ENCODE results near the gene ITPR2. TPM values are rescaled to one million over a fixed set of nuclear protein-coding genes. Genes with fewer than 3 reads are reported as not detected.
"Not testable (repeated sequence)": the region's sequence is repeated elsewhere in the genome, so short reads cannot be mapped to it uniquely, and the experiment has no call there.

Gene ITPR2
- total and polyA plus RNA-seq, 2 experiments from 2014 or later: 5.0 to 9.1 TPM

- in situ Hi-C loops (cut with MboI): no loop called here
- no peaks in the 10 kb centered on the region for H3K36me3 ChIP-seq (ENCODE audit: low read depth)
- H3K79me2 ChIP-seq (ENCODE audit: insufficient read depth): no peaks in the 10 kb centered on the region
- H2AFZ ChIP-seq: no peak overlapping the region
- no peaks in the 10 kb centered on the region for H4K20me1 ChIP-seq (ENCODE audit: insufficient read depth)
- no peak for TF ChIP-seq EZH2 (IDR thresholded peaks at IDR 0.05; ENCODE audit: insufficient read depth, poor library complexity, severe bottlenecking)
- DNase-seq: no peak
- no peak overlapping the region for H3K4me3 ChIP-seq
- H3K9ac ChIP-seq: no peak overlapping the region
- WGBS, 2 experiments (ENCODE audit: low coverage in 1 of 2, low lambda C conversion rate in 2 of 2, missing lambda C conversion rate in 2 of 2): 94 to 95% methylated on average over 1 of the region's 1 CpG
- no peak overlapping the region for H3K27ac ChIP-seq
- H3K9me2 ChIP-seq (ENCODE audit: insufficient read depth): no peaks in the 10 kb centered on the region
- H3F3A ChIP-seq (ENCODE audit: insufficient read depth): peaks cover 8% of the 10 kb centered on the region; the same call in 1 of the 2 replicates
- H3K4me1 ChIP-seq (ENCODE audit: insufficient read depth): peaks cover 5% of the 10 kb centered on the region; the same call in 1 of the 2 replicates
- H3K4me2 ChIP-seq (ENCODE audit: unreplicated experiment): no peak overlapping the region
- no peaks in the 10 kb centered on the region for H3K27me3 ChIP-seq (replicated peaks; ENCODE audit: insufficient read depth)
- H3K9me3 ChIP-seq (ENCODE audit: low read depth): no peaks in the 10 kb centered on the region
Measured at GRCh38 chr12:26520109-26520508, 312.9 kb downstream of the ITPR2 start.

- Histone ChIP-seq H3K9ac (no peak overlapping the region), H2AFZ (no peak overlapping the region), H3K9me2 (ENCODE audit: insufficient read depth) (no peaks in the 10 kb centered on the region), H3F3A (ENCODE audit: insufficient read depth) (peaks cover 8% of the 10 kb centered on the region; the same call in 1 of the 2 replicates), H3K4me1 (ENCODE audit: insufficient read depth) (peaks cover 5% of the 10 kb centered on the region; the same call in 1 of the 2 replicates), H3K79me2 (ENCODE audit: insufficient read depth) (no peaks in the 10 kb centered on the region), H3K27me3 (replicated peaks; ENCODE audit: insufficient read depth) (no peaks in the 10 kb centered on the region), H4K20me1 (ENCODE audit: insufficient read depth) (no peaks in the 10 kb centered on the region), H3K27ac (no peak overlapping the region), H3K36me3 (ENCODE audit: low read depth) (no peaks in the 10 kb centered on the region), H3K4me2 (ENCODE audit: unreplicated experiment) (no peak overlapping the region), H3K9me3 (ENCODE audit: low read depth) (no peaks in the 10 kb centered on the region), H3K4me3 (no peak overlapping the region)
- 46 to 58% methylated on average over 3 of the region's 3 CpGs for WGBS, 2 experiments (ENCODE audit: low coverage in 1 of 2, low lambda C conversion rate in 2 of 2, missing lambda C conversion rate in 2 of 2)
- in situ Hi-C loops (cut with MboI): no loop called here
- TF ChIP-seq EZH2 (IDR thresholded peaks at IDR 0.05; ENCODE audit: insufficient read depth, poor library complexity, severe bottlenecking) (no peak), EZH2phosphoT487 (IDR thresholded peaks at IDR 0.05; ENCODE audit: insufficient read depth, low read depth) (no peak)
- DNase-seq: no peak
Measured at GRCh38 chr12:26519462-26519861, 313.5 kb downstream of the ITPR2 start.

- H3K9ac ChIP-seq; H3K27me3 ChIP-seq (replicated peaks; ENCODE audit: insufficient read depth); in situ Hi-C loops (cut with MboI); H3K79me2 ChIP-seq (ENCODE audit: insufficient read depth); H3K4me1 ChIP-seq (ENCODE audit: insufficient read depth); H3K4me3 ChIP-seq; H3K9me3 ChIP-seq (ENCODE audit: low read depth); H3K36me3 ChIP-seq (ENCODE audit: low read depth); H2AFZ ChIP-seq; DNase-seq; H3K9me2 ChIP-seq (ENCODE audit: insufficient read depth); H3K4me2 ChIP-seq (ENCODE audit: unreplicated experiment); H4K20me1 ChIP-seq (ENCODE audit: insufficient read depth); H3F3A ChIP-seq (ENCODE audit: insufficient read depth); H3K27ac ChIP-seq: not testable (repeated sequence)
- WGBS, 2 experiments (ENCODE audit: low coverage in 1 of 2, low lambda C conversion rate in 2 of 2, missing lambda C conversion rate in 2 of 2): 76 to 79% methylated on average over 3 of the region's 3 CpGs
Measured at GRCh38 chr12:26517320-26517719, 315.7 kb downstream of the ITPR2 start.

- 50 to 54% methylated on average over 3 of the region's 3 CpGs for WGBS, 2 experiments (ENCODE audit: low coverage in 1 of 2, low lambda C conversion rate in 2 of 2, missing lambda C conversion rate in 2 of 2)
- Histone ChIP-seq H2AFZ (no peak overlapping the region), H3K79me2 (ENCODE audit: insufficient read depth) (no peaks in the 10 kb centered on the region), H3K36me3 (ENCODE audit: low read depth) (no peaks in the 10 kb centered on the region), H3K9ac (no peak overlapping the region), H3K4me2 (ENCODE audit: unreplicated experiment) (no peak overlapping the region), H3F3A (ENCODE audit: insufficient read depth) (no peaks in the 10 kb centered on the region), H3K9me3 (ENCODE audit: low read depth) (no peaks in the 10 kb centered on the region), H3K27me3 (replicated peaks; ENCODE audit: insufficient read depth) (no peaks in the 10 kb centered on the region), H4K20me1 (ENCODE audit: insufficient read depth) (no peaks in the 10 kb centered on the region), H3K4me3 (no peak overlapping the region), H3K9me2 (ENCODE audit: insufficient read depth) (no peaks in the 10 kb centered on the region), H3K4me1 (ENCODE audit: insufficient read depth) (no peaks in the 10 kb centered on the region), H3K27ac (no peak overlapping the region)
- TF ChIP-seq EZH2phosphoT487 (IDR thresholded peaks at IDR 0.05; ENCODE audit: insufficient read depth, low read depth) (no peak), EZH2 (IDR thresholded peaks at IDR 0.05; ENCODE audit: insufficient read depth, poor library complexity, severe bottlenecking) (no peak)
- in situ Hi-C loops (cut with MboI): no loop called here
- peak; percentile 1 for DNase-seq
Measured at GRCh38 chr12:26514364-26514763, 318.6 kb downstream of the ITPR2 start.

- H3K4me2 ChIP-seq (ENCODE audit: unreplicated experiment): no peak overlapping the region
- 66 to 79% methylated on average over 4 of the region's 4 CpGs for WGBS, 2 experiments (ENCODE audit: low coverage in 1 of 2, low lambda C conversion rate in 2 of 2, missing lambda C conversion rate in 2 of 2)
- no peaks in the 10 kb centered on the region for H3K9me2 ChIP-seq (ENCODE audit: insufficient read depth)
- no peaks in the 10 kb centered on the region for H3K79me2 ChIP-seq (ENCODE audit: insufficient read depth)
- no peaks in the 10 kb centered on the region for H4K20me1 ChIP-seq (ENCODE audit: insufficient read depth)
- H3K27me3 ChIP-seq (replicated peaks; ENCODE audit: insufficient read depth): no peaks in the 10 kb centered on the region
- H3F3A ChIP-seq (ENCODE audit: insufficient read depth): no peaks in the 10 kb centered on the region
- H3K9ac ChIP-seq: no peak overlapping the region
- no peak for DNase-seq
- H2AFZ ChIP-seq: no peak overlapping the region
- in situ Hi-C loops (cut with MboI): no loop called here
- no peak overlapping the region for H3K27ac ChIP-seq
- H3K4me1 ChIP-seq (ENCODE audit: insufficient read depth): no peaks in the 10 kb centered on the region
- no peaks in the 10 kb centered on the region for H3K36me3 ChIP-seq (ENCODE audit: low read depth)
- TF ChIP-seq EZH2 (IDR thresholded peaks at IDR 0.05; ENCODE audit: insufficient read depth, poor library complexity, severe bottlenecking) (no peak), EZH2phosphoT487 (IDR thresholded peaks at IDR 0.05; ENCODE audit: insufficient read depth, low read depth) (no peak)
- H3K4me3 ChIP-seq: no peak overlapping the region
- no peaks in the 10 kb centered on the region for H3K9me3 ChIP-seq (ENCODE audit: low read depth)
Measured at GRCh38 chr12:26513363-26514043, 319.5 kb downstream of the ITPR2 start.
